ENCODE measurements around the gene MIDN.

GRCh38 chr19:1285737-1286360 is 37.5 kb downstream of the MIDN start, which contains the start of gene EFNA2:
- no peak for TF ChIP-seq TCF7L2 (IDR thresholded peaks at IDR 0.05; ENCODE audit: low read depth, low read length)
- TF ChIP-seq REST (IDR thresholded peaks at IDR 0.05; ENCODE audit: insufficient read depth in 1 of 2, low read depth in 2 of 2, low read length in 1 of 2) = no peak
- TF ChIP-seq CTCF (IDR thresholded peaks at IDR 0.05) = peak; percentile 60; the same call in 1 of the 2 replicates

Data from Panc1 (cell line).